ENCODE data around the gene SNX32. TPM values are rescaled to one million over a fixed set of nuclear protein-coding genes. Genes with fewer than 3 reads are reported as not detected.
A peak's percentile ranks its signal among the peaks of the same experiment; 100 is the strongest.
"Not testable (repeated sequence)": the region's sequence is repeated elsewhere in the genome, so short reads cannot be mapped to it uniquely, and the experiment has no call there.

SNX32 gene
- total and polyA plus RNA-seq, 5 experiments from 2014 or later: 0.39 to 2.2 (median 1.5) TPM

DNA sequence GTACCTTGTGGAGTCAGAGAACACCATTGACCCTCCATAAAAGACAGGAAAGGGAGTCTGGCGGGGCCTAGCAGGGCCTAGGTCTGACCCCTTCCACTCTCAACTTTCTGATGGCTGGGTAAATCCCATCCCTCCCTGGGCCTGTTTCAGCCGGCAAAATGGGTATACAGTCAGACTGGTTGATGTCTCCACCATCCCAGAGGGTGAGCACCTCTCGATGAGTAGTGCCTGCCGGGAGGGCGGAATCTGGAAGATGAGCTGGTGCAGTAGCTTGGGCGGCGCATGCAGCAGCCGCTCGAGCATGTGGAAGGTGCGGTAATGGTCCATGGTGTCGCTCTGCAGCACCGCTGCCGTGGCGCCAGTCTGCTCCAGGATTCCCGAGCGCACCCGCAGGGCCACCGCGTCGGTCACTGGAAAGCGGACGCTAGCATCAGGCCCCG lies 54.0 kb downstream of the SNX32 start:
- Mint-ChIP-seq H3K4me3 (peak overlapping the region; percentile 87 to 96 (median 90)), H3K27ac (peak overlapping the region; percentile 94 to 100 (median 99)), H3K27me3 (no peaks in the 10 kb centered on the region), H3K4me1 (peaks cover 37 to 74% (median 67%) of the 10 kb centered on the region in 4 donors), H3K36me3 (peaks cover 0 to 28% (median 0%) of the 10 kb centered on the region in 3 donors), H3K9me3 (no peaks in the 10 kb centered on the region)
- no peak for ATAC-seq
- POLR2A ChIA-PET: interaction anchor here (0.7 to 16.8 kb wide), 21 partner anchors 13 to 1016 kb away, joined by 3 to 405 read pairs (median 5); partner anchors contain the start of genes BANF1, C11orf68, CFL1 and CTSW
- peak in 2 of 10 donors; percentile 9 to 22 for DNase-seq

DNA sequence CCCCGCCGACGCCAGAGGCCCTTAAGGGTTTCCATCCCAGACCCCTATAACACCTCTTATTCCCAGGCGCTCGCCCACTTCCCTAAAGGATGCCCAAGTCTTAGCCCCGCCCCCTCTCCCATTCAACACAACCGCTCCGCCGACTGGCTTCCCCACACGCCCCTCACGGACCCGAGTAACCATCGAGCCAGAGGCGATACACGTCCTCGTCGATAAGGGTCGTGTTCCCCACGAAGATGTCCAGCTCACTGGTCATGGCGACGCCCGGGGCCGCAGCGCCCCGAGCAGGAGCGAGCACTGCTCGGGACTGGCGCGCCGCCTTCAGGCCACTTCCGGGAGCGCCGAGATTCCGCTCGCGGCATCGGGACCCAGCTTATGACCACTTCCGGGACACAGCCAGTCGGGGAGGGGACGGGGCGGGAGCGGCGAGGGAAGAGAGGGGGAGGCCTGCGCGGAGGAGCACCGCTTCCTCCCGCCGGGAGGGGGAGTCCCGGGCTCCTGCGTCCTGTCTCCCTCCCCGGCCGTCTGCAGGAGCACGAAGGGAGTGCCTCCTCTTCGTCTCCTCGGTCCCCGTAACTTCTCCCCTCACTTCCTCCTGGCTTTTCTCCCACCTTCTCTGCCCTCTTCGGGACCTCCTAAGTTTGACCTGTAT lies 54.5 kb downstream of the SNX32 start, which contains the start of gene FIBP:
TSS of gene FIBP (minus strand) at position 309 of the 652 bp plus-strand sequence. CDS start at position 256, 53 bp downstream.
- DNase-seq (peak; percentile 85 to 98 (median 91)), ATAC-seq (peak; percentile 50 to 57)
- no peaks in the 10 kb centered on the region for H3K9me3 Mint-ChIP-seq
- peak within 1 kb of the TSS; percentile 87 to 96 (median 90) for H3K4me3 Mint-ChIP-seq
- POLR2A ChIA-PET: interaction anchor here (0.8 to 16.8 kb wide), 22 partner anchors 12 to 324 kb away, joined by 3 to 405 read pairs (median 6); partner anchors contain the start of genes BANF1, C11orf68, CFL1 and CTSW
- H3K4me1 Mint-ChIP-seq: peaks cover 38 to 79% (median 72%) of the 10 kb centered on the region in 4 donors
- peaks cover 0 to 26% (median 0%) of the 10 kb centered on the region in 3 donors for H3K36me3 Mint-ChIP-seq
- H3K27me3 Mint-ChIP-seq: no peaks in the 10 kb centered on the region
- H3K27ac Mint-ChIP-seq: peak within 1 kb of the TSS; percentile 94 to 100 (median 99)

DNA sequence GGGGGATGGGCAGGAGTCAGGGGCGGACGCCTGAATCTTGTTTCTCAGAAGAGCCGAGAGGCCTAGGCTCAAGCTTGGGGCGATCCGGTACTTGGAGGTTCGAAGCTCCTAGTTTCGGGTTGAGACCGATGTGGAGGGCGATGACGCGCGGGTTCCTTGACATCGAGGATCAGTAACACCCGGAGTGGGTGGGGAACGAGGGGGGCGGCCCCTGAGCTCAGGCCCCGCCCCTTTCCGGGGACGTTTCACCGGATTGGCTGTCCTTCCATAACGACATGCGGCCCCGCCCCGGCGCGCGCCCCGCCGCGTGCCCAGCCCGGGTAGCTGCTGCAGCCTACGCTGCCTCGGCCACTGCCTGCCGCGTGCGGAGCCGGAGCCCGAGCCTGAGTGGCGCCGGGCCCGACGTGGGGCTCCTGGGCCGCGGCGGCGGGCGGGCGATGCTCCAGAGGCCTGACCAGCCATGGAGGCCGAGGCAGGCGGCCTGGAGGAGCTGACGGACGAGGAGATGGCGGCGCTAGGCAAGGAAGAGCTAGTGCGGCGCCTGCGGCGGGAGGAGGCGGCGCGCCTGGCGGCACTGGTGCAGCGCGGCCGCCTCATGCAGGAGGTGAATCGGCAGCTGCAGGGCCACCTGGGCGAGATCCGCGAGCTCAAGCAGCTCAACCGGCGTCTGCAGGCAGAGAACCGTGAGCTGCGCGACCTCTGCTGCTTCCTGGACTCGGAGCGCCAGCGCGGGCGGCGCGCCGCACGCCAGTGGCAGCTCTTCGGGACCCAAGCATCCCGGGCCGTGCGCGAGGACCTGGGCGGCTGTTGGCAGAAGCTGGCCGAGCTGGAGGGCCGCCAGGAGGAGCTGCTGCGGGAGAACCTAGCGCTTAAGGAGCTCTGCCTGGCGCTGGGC lies 56.8 kb downstream of the SNX32 start, which contains the start of gene CCDC85B:
TSS of gene CCDC85B (plus strand) at position 350 of the 895 bp plus-strand sequence. CDS start at position 461, 111 bp downstream.
- H3K4me1 Mint-ChIP-seq: peaks cover 34 to 77% (median 68%) of the 10 kb centered on the region in 4 donors
- ATAC-seq (peak; percentile 69 to 73), DNase-seq (peak; percentile 96 to 99 (median 99))
- POLR2A ChIA-PET: interaction anchor here (0.5 to 16.8 kb wide), 34 partner anchors 10 to 1964 kb away, joined by 3 to 405 read pairs (median 7); partner anchors contain the start of genes AP5B1, BANF1, C11orf68 and CD248
- H3K36me3 Mint-ChIP-seq: peaks cover 0 to 8% (median 0%) of the 10 kb centered on the region in 3 donors
- H3K9me3 Mint-ChIP-seq: no peaks in the 10 kb centered on the region
- H3K27me3 Mint-ChIP-seq: no peaks in the 10 kb centered on the region
- H3K4me3 Mint-ChIP-seq: peak within 1 kb of the TSS; percentile 87 to 96 (median 90)
- peak within 1 kb of the TSS; percentile 94 to 100 (median 99) for H3K27ac Mint-ChIP-seq

DNA sequence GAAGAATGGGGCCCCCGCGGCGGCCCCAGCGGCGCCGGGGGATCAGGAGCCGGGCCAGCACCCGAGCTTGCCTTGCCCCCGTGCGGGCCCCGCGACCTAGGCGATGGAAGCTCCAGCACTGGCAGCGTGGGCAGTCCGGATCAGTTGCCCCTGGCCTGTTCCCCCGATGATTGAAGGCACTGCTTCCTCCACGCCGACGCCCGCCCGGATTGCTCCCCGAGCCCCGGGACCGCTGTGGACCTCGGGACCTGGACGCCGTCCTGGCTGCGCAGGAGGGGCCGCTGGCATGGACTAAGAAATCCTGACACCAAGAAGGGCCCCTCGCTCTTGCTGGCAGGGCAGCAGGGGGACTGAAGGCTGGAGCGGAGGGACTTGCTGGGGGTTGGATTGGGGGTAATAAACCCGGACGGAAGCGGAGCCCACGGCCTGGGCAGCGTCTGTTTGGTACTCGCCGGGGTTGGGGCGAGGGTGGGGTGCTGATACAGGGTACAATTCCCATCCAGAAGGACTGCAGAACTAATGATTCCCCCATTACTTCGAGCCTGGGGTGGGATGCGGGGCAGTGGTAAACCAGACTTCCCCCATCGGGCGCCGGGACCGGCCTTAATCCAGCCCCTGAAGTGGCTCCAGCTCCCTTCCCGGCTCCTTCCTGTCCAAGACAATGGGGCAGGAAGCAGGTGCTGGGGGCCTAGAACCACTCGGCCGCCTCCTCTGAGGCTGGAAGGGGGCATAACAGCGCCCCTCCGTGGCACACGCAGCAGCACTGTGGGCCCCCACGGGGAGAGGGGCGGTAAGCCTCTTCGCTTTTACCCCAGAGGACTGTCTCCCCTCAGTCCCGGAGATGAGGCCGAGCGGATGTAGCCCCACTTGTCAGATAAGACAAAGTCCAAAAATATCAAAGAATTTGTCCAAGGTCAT lies 57.7 kb downstream of the SNX32 start:
- Mint-ChIP-seq H3K4me1 (peaks cover 34 to 76% (median 68%) of the 10 kb centered on the region in 4 donors), H3K27me3 (no peaks in the 10 kb centered on the region), H3K4me3 (peak overlapping the region; percentile 79 to 94 (median 84)), H3K36me3 (peaks cover 0 to 3% (median 0%) of the 10 kb centered on the region in 3 donors), H3K9me3 (no peaks in the 10 kb centered on the region), H3K27ac (peak overlapping the region; percentile 79 to 96 (median 92))
- POLR2A ChIA-PET: interaction anchor here (0.5 to 16.8 kb wide), 27 partner anchors 9 to 1965 kb away, joined by 3 to 405 read pairs (median 7); partner anchors contain the start of genes AP5B1, BANF1, C11orf68 and CD248
- DNase-seq: peak in 3 of 10 donors; percentile 21 to 27 (median 26)
- ATAC-seq: no peak

DNA sequence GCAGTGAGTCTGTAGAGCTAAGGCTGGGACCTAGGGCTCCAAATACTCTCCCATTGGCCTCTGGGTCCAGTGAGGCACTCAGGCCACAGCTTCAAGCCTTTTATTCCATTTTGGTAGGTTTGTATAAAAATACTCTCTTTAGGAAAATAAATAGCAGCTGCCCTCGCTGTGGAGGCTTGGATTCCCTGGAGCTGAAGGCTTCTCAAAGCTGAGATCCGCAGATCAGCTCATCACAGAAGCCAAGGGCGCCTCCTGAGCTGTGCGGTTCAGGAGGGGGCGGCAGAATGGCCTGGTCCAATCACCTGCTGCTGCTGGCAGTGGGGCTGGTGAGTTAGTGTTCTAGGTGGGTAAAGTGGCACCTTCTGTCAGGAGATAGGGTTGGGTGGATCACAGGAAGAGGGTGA lies 58.4 kb downstream of the SNX32 start:
- ATAC-seq: peak in 1 of 2 donors; percentile 7

DNA sequence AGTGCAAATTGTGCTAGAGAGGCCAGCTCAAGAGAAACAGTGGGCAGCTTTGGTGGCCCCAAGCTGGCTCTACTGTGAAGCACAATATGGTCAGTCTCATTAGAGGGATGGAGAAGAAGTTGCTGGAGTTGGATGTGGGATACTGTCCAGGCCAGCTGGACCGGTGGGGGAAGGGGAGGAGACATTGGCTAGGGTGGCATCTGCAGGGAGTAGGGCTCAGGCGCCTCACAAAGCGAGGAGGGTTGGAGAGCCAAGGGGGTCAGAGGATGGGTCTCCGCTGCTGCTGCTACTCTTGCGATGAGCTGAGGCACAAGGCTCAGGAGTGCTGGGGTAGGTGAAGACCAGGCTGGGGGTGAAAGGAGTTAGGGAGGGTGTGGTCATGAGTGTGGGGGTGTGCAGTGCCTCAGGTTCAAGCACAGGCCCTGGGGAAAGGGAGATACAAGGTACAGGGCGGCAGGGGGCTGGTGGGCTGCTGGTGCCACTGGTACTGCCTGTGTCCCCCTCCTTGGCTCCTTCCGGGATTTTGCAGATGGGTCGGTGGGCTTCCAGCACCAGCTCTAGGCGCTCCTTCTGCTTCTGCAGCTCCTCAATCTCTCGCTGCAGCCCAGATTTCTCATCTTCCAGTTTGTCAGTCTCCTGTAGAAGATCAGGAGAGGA lies 59.0 kb downstream of the SNX32 start:
- POLR2A ChIA-PET: interaction anchor here (0.8 to 16.8 kb wide), 11 partner anchors 8 to 396 kb away, joined by 3 to 405 read pairs (median 9); partner anchors contain the start of genes C11orf68, CFL1, CTSW and DRAP1
- Mint-ChIP-seq H3K4me3 (peak overlapping the region; percentile 79 to 94 (median 84)), H3K36me3 (no peaks in the 10 kb centered on the region), H3K27me3 (no peaks in the 10 kb centered on the region), H3K9me3 (no peaks in the 10 kb centered on the region), H3K4me1 (peaks cover 32 to 63% (median 57%) of the 10 kb centered on the region in 4 donors), H3K27ac (peak overlapping the region; percentile 79 to 96 (median 92))
- no peak for DNase-seq
- ATAC-seq: no peak

More for the DNA sequence above, 58.4 kb downstream of the SNX32 start:
- not testable (repeated sequence) for H3K36me3 Mint-ChIP-seq, H3K9me3 Mint-ChIP-seq, H3K27me3 Mint-ChIP-seq
- peaks cover 34 to 70% (median 61%) of the 10 kb centered on the region in 4 donors for H3K4me1 Mint-ChIP-seq
- POLR2A ChIA-PET: interaction anchor here (0.6 to 16.8 kb wide), 10 partner anchors 8 to 74 kb away, joined by 3 to 405 read pairs (median 78); partner anchors contain the start of genes C11orf68, CFL1, CTSW and DRAP1
- H3K27ac Mint-ChIP-seq: peak overlapping the region; percentile 79 to 96 (median 92)
- peak overlapping the region; percentile 79 to 94 (median 84) for H3K4me3 Mint-ChIP-seq
- peak in 4 of 10 donors; percentile 31 to 39 (median 33) for DNase-seq

DNA sequence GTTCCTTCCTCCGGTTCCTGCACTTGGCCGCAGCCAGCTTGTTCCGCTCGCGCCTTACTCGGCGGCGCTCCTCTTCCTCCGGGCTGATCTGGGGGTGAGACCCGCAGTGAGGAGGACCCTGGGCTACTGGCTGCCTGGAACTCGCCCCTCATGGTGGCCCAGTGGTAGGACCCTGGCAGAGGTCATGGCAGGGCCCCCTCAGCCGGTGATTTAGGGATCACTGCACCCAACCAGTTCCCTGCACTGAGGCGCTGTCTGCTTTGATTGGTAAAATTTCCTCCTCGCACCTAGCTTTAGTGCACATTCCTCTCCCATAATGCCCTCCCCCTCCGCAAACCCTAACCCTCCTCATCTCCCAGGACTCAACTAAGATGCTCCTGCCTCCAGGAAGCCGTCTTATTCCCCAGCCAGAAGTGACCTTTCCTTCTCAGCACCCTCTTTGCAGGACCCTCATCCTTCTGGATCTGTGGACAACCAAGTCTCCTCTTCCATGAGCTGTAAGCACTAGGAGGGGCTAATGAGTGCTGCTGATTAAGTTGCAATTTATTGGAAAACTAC lies 60.4 kb downstream of the SNX32 start:
- Mint-ChIP-seq H3K27me3 (peaks cover 0 to 3% (median 0%) of the 10 kb centered on the region in 5 donors), H3K4me3 (peak overlapping the region; percentile 75 to 94 (median 84)), H3K36me3 (no peaks in the 10 kb centered on the region), H3K9me3 (no peaks in the 10 kb centered on the region), H3K27ac (peak overlapping the region; percentile 79 to 96 (median 92)), H3K4me1 (peaks cover 24 to 53% (median 50%) of the 10 kb centered on the region in 4 donors)
- POLR2A ChIA-PET: interaction anchor here (0.6 to 16.8 kb wide), 13 partner anchors 10 to 397 kb away, joined by 3 to 405 read pairs (median 6); partner anchors contain the start of genes BANF1, C11orf68, CFL1 and CTSW
- DNase-seq: peak in 3 of 10 donors; percentile 20 to 30 (median 28)
- ATAC-seq: no peak

DNA sequence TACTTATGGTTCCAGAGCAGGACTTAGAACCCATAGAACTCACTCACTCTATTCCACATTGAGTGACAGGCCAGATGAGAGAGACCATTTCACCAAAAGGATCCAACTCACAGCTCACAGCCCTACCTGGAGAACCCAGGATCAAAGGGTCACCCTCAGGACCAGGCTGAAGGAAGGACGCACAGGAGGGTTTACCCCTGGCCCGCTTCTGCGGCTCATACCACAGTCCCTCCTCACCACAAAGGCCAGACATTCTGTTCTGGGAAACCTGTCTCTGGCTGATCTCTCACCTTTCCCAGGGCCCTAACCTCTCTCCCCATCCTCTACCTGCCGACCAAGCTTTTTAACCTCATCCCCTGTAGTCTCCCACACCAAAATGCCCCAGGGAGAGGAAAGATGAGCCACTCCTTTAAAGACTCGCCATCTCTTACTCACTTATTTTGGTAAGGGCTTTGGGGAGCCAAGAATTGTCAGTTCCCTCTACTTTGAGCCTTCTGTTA lies 61.8 kb downstream of the SNX32 start:
- H3K27me3 Mint-ChIP-seq: peaks cover 0 to 3% (median 0%) of the 10 kb centered on the region in 5 donors

DNA sequence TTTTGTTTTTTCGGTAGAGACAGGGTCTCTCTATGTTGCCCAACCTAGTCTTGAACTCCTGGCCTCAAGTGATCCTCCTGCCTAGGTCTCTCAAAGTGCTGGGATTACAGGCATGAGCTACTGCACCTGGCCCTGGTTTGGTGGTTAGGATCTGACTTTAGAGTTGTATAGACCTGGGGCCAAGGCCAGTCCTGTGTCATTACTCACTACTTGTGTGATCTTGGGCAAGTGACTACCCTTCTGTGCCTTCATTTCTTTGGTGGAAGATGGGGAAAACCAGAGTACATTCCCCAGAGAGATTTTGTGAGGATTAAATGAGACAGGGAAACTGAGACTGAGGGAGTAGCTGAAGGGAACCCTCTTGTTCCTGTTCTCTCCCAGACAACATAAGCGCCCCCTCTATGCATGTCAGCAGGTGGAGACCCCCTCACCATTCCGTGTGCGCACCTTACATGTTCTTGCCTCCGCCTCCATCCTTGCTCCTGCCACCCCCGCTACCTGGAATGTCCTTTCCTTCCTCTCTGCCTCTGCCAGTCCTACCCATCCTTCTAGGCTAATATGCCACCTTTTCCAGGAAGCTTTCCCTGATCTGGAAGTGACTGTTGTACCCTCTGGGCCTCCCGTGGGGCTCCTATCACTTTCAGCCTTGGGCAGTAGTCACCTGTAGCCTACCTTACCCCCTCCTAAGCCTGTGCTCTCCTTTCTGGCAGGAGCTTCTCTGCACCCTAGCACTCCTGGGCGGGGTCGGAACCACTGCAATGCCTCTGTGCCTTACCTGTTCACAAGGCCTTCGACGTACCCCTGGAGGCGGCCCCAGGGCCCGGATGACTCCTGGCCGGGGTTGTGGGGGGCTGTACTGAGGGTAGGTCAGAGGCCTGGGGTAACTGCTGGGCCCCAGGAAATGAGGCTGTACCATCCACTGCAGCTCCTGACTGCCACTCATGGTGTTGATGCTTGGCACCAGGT lies 62.6 kb downstream of the SNX32 start:
- peak overlapping the region in 5 of 10 donors; percentile 15 to 71 (median 58) for H3K4me3 Mint-ChIP-seq
- DNase-seq (no peak), ATAC-seq (no peak)
- H3K4me1 Mint-ChIP-seq: peaks cover 13 to 47% (median 39%) of the 10 kb centered on the region in 4 donors
- H3K36me3 Mint-ChIP-seq: no peaks in the 10 kb centered on the region
- peaks cover 0 to 3% (median 0%) of the 10 kb centered on the region in 5 donors for H3K27me3 Mint-ChIP-seq
- H3K9me3 Mint-ChIP-seq: no peaks in the 10 kb centered on the region
- peak overlapping the region in 5 of 10 donors; percentile 29 to 69 (median 67) for H3K27ac Mint-ChIP-seq
- POLR2A ChIA-PET: interaction anchor here (1.1 to 12.2 kb wide), 5 partner anchors 9 to 37 kb away, joined by 4 to 209 read pairs (median 11); partner anchors contain the start of genes C11orf68, CTSW, DRAP1 and EFEMP2

More for the DNA sequence above, 61.8 kb downstream of the SNX32 start:
- Mint-ChIP-seq H3K27ac (peak overlapping the region in 7 of 10 donors; percentile 14 to 83 (median 62)), H3K4me3 (peak overlapping the region in 6 of 10 donors; percentile 3 to 71 (median 52)), H3K9me3 (no peaks in the 10 kb centered on the region), H3K4me1 (peaks cover 12 to 42% (median 38%) of the 10 kb centered on the region in 4 donors), H3K36me3 (no peaks in the 10 kb centered on the region)
- ATAC-seq: no peak
- no peak for DNase-seq
- POLR2A ChIA-PET: interaction anchor here (1.1 to 12.2 kb wide), 4 partner anchors 10 to 36 kb away, joined by 4 to 209 read pairs (median 94); partner anchors contain the start of genes C11orf68, CTSW, DRAP1 and EFEMP2
